Mesendoderm (in vitro differentiated cells): ENCODE results near the gene CD9.
"Not testable (repeated sequence)": the region's sequence is repeated elsewhere in the genome, so short reads cannot be mapped to it uniquely, and the experiment has no call there.

Experiments
- DNase-seq: peaks from one replicate; pipeline ENCODE4 v3.0.0; 2013
- H2AK5ac ChIP-seq: 2 replicates; pipeline ENCODE4 v1.6.1; 2013; ENCODE audit warnings: low read length, inconsistent platforms
- H2BK120ac ChIP-seq: 2 replicates; pipeline ENCODE4 v1.6.1; 2013; ENCODE audit warnings: low read depth, mild to moderate bottlenecking, low read length, moderate library complexity, mixed read lengths
- H2BK15ac ChIP-seq: replicated peaks from 2 replicates; pipeline ENCODE4 v1.6.1; 2013; ENCODE audit warnings: low read depth, mild to moderate bottlenecking, moderate library complexity
- H2BK5ac ChIP-seq: 2 replicates; pipeline ENCODE4 v1.6.1; 2013; ENCODE audit warnings: low read length, inconsistent platforms
- H3K18ac ChIP-seq: 2 replicates; pipeline ENCODE4 v1.6.1; 2013; ENCODE audit warnings: mild to moderate bottlenecking, low read length, mixed read lengths
- H3K23ac ChIP-seq: one replicate; pipeline ENCODE4 v1.6.1; 2013; ENCODE audit warnings: low read length
- H3K27ac ChIP-seq: 2 replicates; pipeline ENCODE4 v1.5.1; 2013; ENCODE audit warnings: low read depth, mild to moderate bottlenecking, inconsistent platforms, low read length, moderate library complexity
- H3K27me3 ChIP-seq: 2 replicates; pipeline ENCODE4 v1.6.1; 2013; ENCODE audit warnings: low read length, control low read depth, mild to moderate bottlenecking, inconsistent platforms; ENCODE audit not compliant: insufficient read depth, poor library complexity
- H3K36me3 ChIP-seq: 2 replicates; pipeline ENCODE4 v1.6.1; 2013; ENCODE audit warnings: low read length, inconsistent platforms; ENCODE audit not compliant: control insufficient read depth, insufficient read depth
- H3K4ac ChIP-seq: one replicate; pipeline ENCODE4 v1.6.1; 2013; ENCODE audit warnings: low read depth, mild to moderate bottlenecking, low read length, moderate library complexity
- H3K4me1 ChIP-seq: 2 replicates; pipeline ENCODE4 v1.6.1; 2013; ENCODE audit warnings: low read depth, low read length, inconsistent platforms; ENCODE audit not compliant: control insufficient read depth
- H3K4me2 ChIP-seq: 2 replicates; pipeline ENCODE4 v1.6.1; 2013; ENCODE audit warnings: low read length
- H3K4me3 ChIP-seq: 2 replicates; pipeline ENCODE4 v1.5.1; 2013; ENCODE audit warnings: mild to moderate bottlenecking, low read length
- H3K56ac ChIP-seq: one replicate; pipeline ENCODE4 v1.6.1; 2013; ENCODE audit warnings: low read length
- H3K79me1 ChIP-seq: 2 replicates; pipeline ENCODE4 v1.6.1; 2013; ENCODE audit warnings: low read length, inconsistent platforms
- H3K79me2 ChIP-seq: 2 replicates; pipeline ENCODE4 v1.6.1; 2013; ENCODE audit warnings: mild to moderate bottlenecking, low read length; ENCODE audit not compliant: control insufficient read depth, insufficient read depth
- H3K9ac ChIP-seq: 2 replicates; pipeline ENCODE4 v1.6.1; 2013; ENCODE audit warnings: low read length, inconsistent platforms
- H4K5ac ChIP-seq: one replicate; pipeline ENCODE4 v1.6.1; 2013; ENCODE audit warnings: low read length
- H4K8ac ChIP-seq: one replicate; pipeline ENCODE4 v1.6.1; 2013; ENCODE audit warnings: low read depth, mild to moderate bottlenecking, control low read depth, low read length, moderate library complexity
- WGBS: extraction: QIAGEN DNeasy Blood & Tissue Kit; methylation state at CpG from one replicate; pipeline ENCODE4 v1.1.7; 2013; ENCODE audit warnings: low lambda C conversion rate, missing lambda C conversion rate; ENCODE audit not compliant: insufficient coverage; ENCODE audit errors: extremely low coverage; 5-methylcytosine and 5-hydroxymethylcytosine counted together

The CD9 gene

GRCh38 chr12:6205761-6206160 is 5.6 kb downstream of the CD9 start:
- Histone ChIP-seq H3K4ac (no peak overlapping the region), H2BK120ac (no peak overlapping the region), H3K36me3 (no peaks in the 10 kb centered on the region), H3K56ac (peak overlapping the region; percentile 35), H3K79me1 (peaks cover 11% of the 10 kb centered on the region), H3K4me2 (no peak overlapping the region), H2BK5ac (peak overlapping the region; percentile 21), H3K18ac (peak overlapping the region; percentile 29), H3K9ac (peak overlapping the region; percentile 14), H2BK15ac (no peak overlapping the region), H3K79me2 (peaks cover 21% of the 10 kb centered on the region), H3K4me1 (peaks cover 11% of the 10 kb centered on the region), H3K27me3 (no peaks in the 10 kb centered on the region), H4K5ac (no peak overlapping the region), H3K23ac (no peak overlapping the region), H2AK5ac (no peak overlapping the region), H4K8ac (no peak overlapping the region), H3K27ac (peak overlapping the region; percentile 20), H3K4me3 (no peak overlapping the region)
- no CpG with 5 or more reads among the region's 2 CpGs for WGBS
- no peak for DNase-seq

- Histone ChIP-seq H3K79me2 (peaks cover 20% of the 10 kb centered on the region), H2BK120ac (no peak overlapping the region), H3K23ac (no peak overlapping the region), H3K18ac (no peak overlapping the region), H2AK5ac (no peak overlapping the region), H3K4ac (no peak overlapping the region), H2BK15ac (no peak overlapping the region), H3K36me3 (no peaks in the 10 kb centered on the region), H2BK5ac (no peak overlapping the region), H3K27me3 (no peaks in the 10 kb centered on the region), H3K4me3 (no peak overlapping the region), H4K5ac (no peak overlapping the region), H3K9ac (no peak overlapping the region), H3K56ac (peak overlapping the region; percentile 17), H3K4me1 (peaks cover 11% of the 10 kb centered on the region), H3K79me1 (peaks cover 10% of the 10 kb centered on the region), H3K27ac (no peak overlapping the region), H4K8ac (no peak overlapping the region), H3K4me2 (no peak overlapping the region)
- no peak for DNase-seq
- WGBS = no CpG with 5 or more reads among the region's 4 CpGs
These were observed 6.1 kb downstream of the CD9 start for GRCh38 chr12:6206327-6206726.

DNA sequence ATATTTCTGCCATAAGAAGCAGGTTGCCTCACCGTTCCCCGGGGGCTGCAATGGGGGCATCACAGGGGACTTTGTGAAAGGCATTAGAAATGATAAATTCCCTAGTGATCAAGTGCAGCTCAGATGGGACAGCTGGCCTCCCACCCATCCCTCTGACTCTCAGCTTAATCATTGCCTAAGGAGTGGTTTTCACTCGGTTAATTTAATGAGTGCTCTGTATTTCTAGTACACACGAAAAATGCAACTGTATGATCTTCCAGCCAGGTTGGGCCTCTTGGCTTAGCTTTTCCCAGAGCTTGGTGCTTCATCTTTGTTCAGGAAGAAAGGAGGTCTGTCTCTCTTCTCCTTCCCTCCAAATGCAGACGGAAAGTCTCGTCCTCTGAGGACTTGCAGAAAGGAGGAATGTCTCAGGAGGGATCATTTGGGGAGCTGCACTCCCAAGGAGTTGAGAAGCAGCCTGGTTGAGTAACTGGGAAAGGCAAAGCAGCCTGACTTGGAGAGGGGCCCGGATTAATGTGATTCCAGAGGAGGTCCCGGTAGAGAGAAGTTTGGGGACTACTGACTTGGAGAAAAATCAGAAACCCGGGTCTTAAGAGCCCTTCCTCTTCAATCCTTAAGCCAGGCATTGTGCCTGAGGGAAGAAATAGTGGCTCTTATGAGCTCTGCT is 7.2 kb downstream of the CD9 start:
- no peak overlapping the region for H3K4ac ChIP-seq
- no peak overlapping the region for H3K18ac ChIP-seq
- no peak overlapping the region for H4K5ac ChIP-seq
- H3K27me3 ChIP-seq = no peaks in the 10 kb centered on the region
- no peak overlapping the region for H2AK5ac ChIP-seq
- no peak overlapping the region for H2BK120ac ChIP-seq
- no peak overlapping the region for H3K4me2 ChIP-seq
- no peak overlapping the region for H4K8ac ChIP-seq
- no peak overlapping the region for H3K56ac ChIP-seq
- no CpG with 5 or more reads among the region's 9 CpGs for WGBS
- H3K23ac ChIP-seq = no peak overlapping the region
- H2BK5ac ChIP-seq = no peak overlapping the region
- no peak overlapping the region for H3K4me3 ChIP-seq
- no peak overlapping the region for H3K9ac ChIP-seq
- H3K27ac ChIP-seq = no peak overlapping the region
- no peaks in the 10 kb centered on the region for H3K36me3 ChIP-seq
- no peak for DNase-seq
- peaks cover 10% of the 10 kb centered on the region for H3K79me1 ChIP-seq
- H2BK15ac ChIP-seq = no peak overlapping the region
- peaks cover 15% of the 10 kb centered on the region for H3K79me2 ChIP-seq
- H3K4me1 ChIP-seq = peaks cover 8% of the 10 kb centered on the region

DNA sequence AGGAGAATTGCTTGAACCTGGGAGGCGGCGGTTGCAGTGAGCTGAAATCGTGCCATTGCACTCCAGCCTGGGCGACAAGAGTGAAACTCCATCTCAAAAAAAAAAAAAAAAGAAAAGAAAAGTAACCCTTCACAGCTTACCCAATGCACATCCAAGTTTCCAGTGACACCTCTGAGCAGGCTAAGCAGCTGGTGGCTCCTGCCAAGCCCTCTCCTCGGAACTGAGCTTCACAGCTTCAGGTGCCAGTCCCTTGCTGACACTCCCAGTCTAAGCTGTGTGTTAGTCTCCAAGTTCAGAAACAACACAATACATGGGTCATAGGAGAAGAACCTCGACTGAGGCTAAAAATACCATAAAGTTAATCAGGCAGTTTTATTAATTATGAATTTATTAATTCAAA is 7.9 kb downstream of the CD9 start:
- Histone ChIP-seq H3K27ac (no peak overlapping the region), H3K9ac (no peak overlapping the region), H3K18ac (no peak overlapping the region), H2BK120ac (no peak overlapping the region), H3K23ac (no peak overlapping the region), H3K4me1 (peaks cover 9% of the 10 kb centered on the region), H3K36me3 (no peaks in the 10 kb centered on the region), H3K56ac (no peak overlapping the region), H3K27me3 (no peaks in the 10 kb centered on the region), H2BK15ac (no peak overlapping the region), H4K8ac (no peak overlapping the region), H3K79me2 (peaks cover 12% of the 10 kb centered on the region), H2BK5ac (no peak overlapping the region), H3K4ac (no peak overlapping the region), H3K79me1 (peaks cover 9% of the 10 kb centered on the region), H4K5ac (no peak overlapping the region), H2AK5ac (no peak overlapping the region), H3K4me3 (no peak overlapping the region), H3K4me2 (no peak overlapping the region)
- no peak for DNase-seq
- WGBS = no CpG with 5 or more reads among the region's 6 CpGs

DNA sequence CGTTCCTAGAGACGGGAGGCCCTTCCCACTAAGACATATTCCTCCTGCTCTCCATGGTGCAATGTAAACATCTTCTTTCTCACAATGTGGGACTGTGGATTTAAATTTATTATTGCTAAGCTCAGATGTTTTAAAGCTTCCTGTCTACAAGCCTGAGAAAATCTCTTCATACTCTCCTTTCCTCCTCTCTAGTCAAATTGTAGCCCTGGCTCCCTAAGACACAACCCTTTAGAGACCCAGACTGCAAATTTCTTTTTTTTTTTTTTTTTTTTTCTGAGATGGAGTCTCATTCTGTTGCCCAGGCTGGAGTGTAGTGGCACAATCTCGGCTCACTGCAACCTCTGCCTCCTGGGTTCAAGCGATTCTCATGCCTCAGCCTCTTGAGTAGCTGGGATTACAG is 9.2 kb downstream of the CD9 start:
- not testable (repeated sequence) for H2BK5ac ChIP-seq, H3K79me1 ChIP-seq, H2BK120ac ChIP-seq, H4K5ac ChIP-seq, H3K9ac ChIP-seq, H2AK5ac ChIP-seq, H3K18ac ChIP-seq, H2BK15ac ChIP-seq, H3K23ac ChIP-seq, H3K56ac ChIP-seq, H3K27ac ChIP-seq, H3K4me2 ChIP-seq, DNase-seq, H3K27me3 ChIP-seq, H3K4me3 ChIP-seq, H4K8ac ChIP-seq, H3K4ac ChIP-seq, H3K36me3 ChIP-seq
- Histone ChIP-seq H3K79me2 (peaks cover 10% of the 10 kb centered on the region), H3K4me1 (peaks cover 12% of the 10 kb centered on the region)
- WGBS = no CpG with 5 or more reads among the region's 4 CpGs

GRCh38 chr12:6211421-6211869 is 11.2 kb downstream of the CD9 start:
- peaks cover 16% of the 10 kb centered on the region for H3K79me2 ChIP-seq
- H3K4me1 ChIP-seq = peaks cover 23% of the 10 kb centered on the region
- no peak overlapping the region for H3K4ac ChIP-seq
- no peak overlapping the region for H2BK5ac ChIP-seq
- peak overlapping the region; percentile 80 for H3K23ac ChIP-seq
- H3K4me2 ChIP-seq = no peak overlapping the region
- no peak overlapping the region for H3K9ac ChIP-seq
- WGBS = no CpG with 5 or more reads among the region's 14 CpGs
- no peak overlapping the region for H3K18ac ChIP-seq
- H4K8ac ChIP-seq = no peak overlapping the region
- no peak overlapping the region for H3K27ac ChIP-seq
- H3K79me1 ChIP-seq = peaks cover 15% of the 10 kb centered on the region
- no peak overlapping the region for H3K4me3 ChIP-seq
- H4K5ac ChIP-seq = no peak overlapping the region
- H3K27me3 ChIP-seq = no peaks in the 10 kb centered on the region
- no peak for DNase-seq
- H2BK120ac ChIP-seq = no peak overlapping the region
- H2BK15ac ChIP-seq = no peak overlapping the region
- H3K36me3 ChIP-seq = no peaks in the 10 kb centered on the region
- no peak overlapping the region for H2AK5ac ChIP-seq
- H3K56ac ChIP-seq = peak overlapping the region; percentile 22
